SK-N-SH (cell line): ENCODE results near the gene PCIF1. TPM values are rescaled to one million over a fixed set of nuclear protein-coding genes. Genes with fewer than 3 reads are reported as not detected.

Experiments used
- CTCF ChIA-PET: fragments of 300-600, 350-600 bp; formaldehyde crosslinking; extraction: SDS; loops from one replicate; lab custom pipeline; 2021; lab: Yijun Ruan, JAX
- POLR2A ChIA-PET: fragments of 350-600 bp; sonication (Branson Sonifier 250); formaldehyde crosslinking; extraction: SDS; loops from one replicate; lab custom pipeline; 2020; ENCODE audit warnings: antibody characterized with exemption, inconsistent platforms; lab: Yijun Ruan, JAX
- DNase-seq: peaks from one replicate; pipeline ENCODE4 v3.0.0; 2012
- H2AFZ ChIP-seq: fragments of 200-600 bp; sonication (generic); 2 replicates; pipeline ENCODE4 v1.8.1; 2016; ENCODE audit warnings: antibody characterized with exemption, mild to moderate bottlenecking, low read depth
- H3F3A ChIP-seq: fragments of 200-600 bp; sonication (generic); replicated peaks from 2 replicates; pipeline ENCODE3; 2016; ENCODE audit warnings: antibody characterized with exemption, mild to moderate bottlenecking; ENCODE audit not compliant: insufficient read depth
- H3K27ac ChIP-seq, 2 experiments: fragments of 200-500 bp in 1 of 2; fragments of 200-600 bp in 1 of 2; sonication (Bioruptor generic) in 1 of 2; sonication (generic), shearing (Covaris generic) in 1 of 2; 2 replicates each; pipeline versions ENCODE4 v1.5.1 to v1.6.1; 2014 to 2016; ENCODE audit warnings: low read depth in 2 of 2, inconsistent platforms in 1 of 2, low read length in 1 of 2, mild to moderate bottlenecking in 1 of 2, mixed read lengths in 1 of 2
- H3K27me3 ChIP-seq: fragments of 200-600 bp; sonication (generic), shearing (Covaris generic); 2 replicates; pipeline ENCODE4 v1.6.1; 2016; ENCODE audit warnings: mixed run types; ENCODE audit not compliant: insufficient read depth
- H3K36me3 ChIP-seq, 2 experiments: fragments of 200-500 bp in 1 of 2; fragments of 200-600 bp in 1 of 2; sonication (Bioruptor generic) in 1 of 2; sonication (generic) in 1 of 2; replicated peaks in 1 of 2; 2 replicates each; pipeline versions ENCODE3 to v1.5.1; 2014 to 2016; ENCODE audit warnings: low read length in 1 of 2, mild to moderate bottlenecking in 1 of 2; ENCODE audit not compliant: insufficient read depth in 2 of 2, control insufficient read depth in 1 of 2
- H3K4me1 ChIP-seq, 2 experiments: fragments of 200-500 bp in 1 of 2; fragments of 200-600 bp in 1 of 2; sonication (Bioruptor generic) in 1 of 2; sonication (generic), shearing (Covaris generic) in 1 of 2; 2 replicates each; pipeline versions ENCODE4 v1.5.1 to v1.6.1; 2014 to 2016; ENCODE audit warnings: low read depth in 1 of 2, low read length in 1 of 2, mixed run types in 1 of 2; ENCODE audit not compliant: insufficient read depth in 2 of 2, control insufficient read depth in 1 of 2
- H3K4me2 ChIP-seq: fragments of 200-600 bp; sonication (generic), shearing (Covaris generic); 2 replicates; pipeline ENCODE4 v1.6.1; 2017; ENCODE audit warnings: mixed run types
- H3K4me3 ChIP-seq, 2 experiments: fragments of 200-500 bp in 1 of 2; fragments of 200-600 bp in 1 of 2; sonication (Bioruptor generic) in 1 of 2; sonication (generic), shearing (Covaris generic) in 1 of 2; 2 replicates each; pipeline versions ENCODE4 v1.5.1 to v1.8.1; 2014 to 2016; ENCODE audit warnings: low read depth in 2 of 2, inconsistent platforms in 1 of 2, low read length in 1 of 2, mild to moderate bottlenecking in 1 of 2, mixed read lengths in 1 of 2, moderate library complexity in 1 of 2
- H3K79me2 ChIP-seq: fragments of 200-600 bp; sonication (generic); 2 replicates; pipeline ENCODE4 v1.8.1; 2017; ENCODE audit warnings: mild to moderate bottlenecking; ENCODE audit not compliant: insufficient read depth
- H3K9ac ChIP-seq: fragments of 200-600 bp; sonication (generic); 2 replicates; pipeline ENCODE4 v1.6.1; 2017; ENCODE audit warnings: mixed run types
- H3K9me2 ChIP-seq: fragments of 200-600 bp; sonication (generic); 2 replicates; pipeline ENCODE4 v1.6.1; 2017; ENCODE audit warnings: mixed run types
- H3K9me3 ChIP-seq: fragments of 200-600 bp; sonication (generic); 2 replicates; pipeline ENCODE4 v1.6.1; 2017; ENCODE audit warnings: mixed run types, mild to moderate bottlenecking, moderate library complexity
- H4K20me1 ChIP-seq: fragments of 200-600 bp; sonication (generic); 2 replicates; pipeline ENCODE4 v1.6.1; 2017; ENCODE audit warnings: mild to moderate bottlenecking, mixed run types; ENCODE audit not compliant: insufficient read depth
- ELF1 ChIP-seq: IDR thresholded peaks from 2 replicates; pipeline ENCODE4 v1.4.0; 2012
- EP300 ChIP-seq, 2 experiments: IDR thresholded peaks; 2 replicates each; pipeline versions ENCODE4 v1.4.0 to v1.6.1; 2012; ENCODE audit warnings: borderline replicate concordance in 1 of 2, low read depth in 1 of 2, low read length in 1 of 2
- FOXJ3 ChIP-seq: sonication (generic); formaldehyde crosslinking; IDR thresholded peaks from 2 replicates; pipeline ENCODE4 v1.5.1; 2020; ENCODE audit warnings: mild to moderate bottlenecking, missing genetic modification reagents
- MEF2A ChIP-seq: IDR thresholded peaks from 2 replicates; pipeline ENCODE4 v1.4.0; 2012; ENCODE audit warnings: low read depth, borderline replicate concordance
- PBX3 ChIP-seq: IDR thresholded peaks from 2 replicates; pipeline ENCODE4; 2012
- POLR2AphosphoS5 ChIP-seq: IDR thresholded peaks from 2 replicates; pipeline ENCODE4 v1.6.1; 2012; ENCODE audit warnings: low read depth, low read length
- REST ChIP-seq: IDR thresholded peaks from 2 replicates; pipeline ENCODE4 v1.6.1; 2012; ENCODE audit warnings: mild to moderate bottlenecking, low read depth, low read length, moderate library complexity
- RFX5 ChIP-seq: IDR thresholded peaks from 2 replicates; pipeline ENCODE4 v1.6.1; 2012; ENCODE audit warnings: mild to moderate bottlenecking, improper control_type of control experiment, low read length
- TAF1 ChIP-seq: IDR thresholded peaks from 2 replicates; pipeline ENCODE4 v1.6.1; 2012; ENCODE audit warnings: low read depth, mild to moderate bottlenecking, low read length, moderate library complexity, borderline replicate concordance
- ZBTB33 ChIP-seq: IDR thresholded peaks from 2 replicates; pipeline ENCODE4 v1.4.0; 2012; ENCODE audit warnings: low read depth, borderline replicate concordance
- WGBS: methylation state at CpG from one replicate; pipeline ENCODE4 v1.1.6; 2017; ENCODE audit warnings: low lambda C conversion rate; 5-methylcytosine and 5-hydroxymethylcytosine counted together
- polyA plus RNA-seq, 3 experiments: library from polyadenylated mRNA; depleted of rRNA; stranded (reverse); fragments of >200 nt; gene quantifications; 2 replicates each; pipeline ENCODE4 v1.2.3, GENCODE V29; 2012
- TF ChIP-seq, protein P1 (sequence below): fragments of 150-350 bp; IDR thresholded peaks from 2 replicates; pipeline ENCODE4 v1.6.1; 2016; ENCODE audit warnings: mild to moderate bottlenecking, low read depth, low read length
- TF ChIP-seq, protein P2 (sequence below): fragments of 150-350 bp; IDR thresholded peaks from 2 replicates; pipeline ENCODE4 v1.6.1; 2017; ENCODE audit warnings: antibody characterized with exemption, low read length, low read depth, borderline replicate concordance

Gene PCIF1
- polyA plus RNA-seq, 1 of the 3 experiments (the other 2 are of a cell fraction) = 23.1 TPM

DNA sequence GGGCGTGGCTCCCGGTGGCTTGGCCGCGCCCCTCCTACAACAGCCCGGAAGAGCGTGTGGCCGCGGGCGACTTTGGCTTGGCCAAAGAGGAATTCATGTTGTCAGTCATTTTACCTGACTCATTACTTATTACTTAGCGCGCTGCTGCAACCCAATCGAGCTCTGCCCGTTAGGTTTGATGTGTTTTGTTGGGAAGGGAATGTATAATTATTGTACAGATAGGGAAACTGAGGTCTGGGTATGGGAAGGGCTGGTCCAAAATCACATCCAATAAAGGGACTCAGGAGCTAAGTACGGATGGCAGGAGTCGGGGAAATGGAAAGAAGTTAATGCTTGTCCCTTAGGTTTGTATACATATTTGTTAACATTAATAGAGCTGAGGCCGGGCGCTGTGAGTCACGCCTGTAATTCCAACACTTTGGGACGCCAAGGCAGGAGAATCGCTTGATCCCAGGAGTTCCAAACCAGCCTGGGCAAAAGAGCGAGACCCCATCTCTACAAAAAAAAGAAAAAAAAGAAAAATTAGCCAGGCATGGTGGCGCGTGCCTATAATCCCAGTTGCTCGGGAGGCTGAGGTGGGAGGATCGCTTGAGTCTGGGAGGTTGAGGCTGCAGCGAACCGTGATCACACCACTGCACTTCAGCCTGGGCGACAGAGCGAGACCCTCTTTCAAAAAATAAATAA, 38.2 kb downstream of the PCIF1 start (continued):
- 0 out of 2 replicates have a peak, but pooled peaks have one; percentile 21 for TF ChIP-seq TAF1
- TF ChIP-seq ELF1 = peak; percentile 12

- POLR2A ChIA-PET = no interaction called here
- H3K4me1 ChIP-seq = peaks cover 4 to 12% of the 10 kb centered on the region in 2 experiments; a peak in 2 of 4 replicates
Observed at GRCh38 chr20:45974896-45975565, 40.5 kb downstream of the PCIF1 start.

More at GRCh38 chr20:45974896-45975565, 40.5 kb downstream of the PCIF1 start:
- no peak overlapping the region for H3K9ac ChIP-seq
- H3K9me2 ChIP-seq = no peaks in the 10 kb centered on the region
- H3K79me2 ChIP-seq = peaks cover 16% of the 10 kb centered on the region
- CTCF ChIA-PET = interaction anchor here (0.6 to 8.7 kb wide), 5 partner anchors 12 to 90 kb away, joined by 3 to 60 read pairs (median 3); no protein-coding TSS in a partner anchor
- 79% methylated on average over 7 of the region's 7 CpGs for WGBS
- no peak for TF ChIP-seq POLR2AphosphoS5
- no peak for TF ChIP-seq RFX5
- no peak for TF ChIP-seq MEF2A
- no peak for TF ChIP-seq ZBTB33
- TF ChIP-seq ELF1 = no peak
- no peak for TF ChIP-seq FOXJ3 (CRISPR knock-in tag)
- TF ChIP-seq, protein P1, sequence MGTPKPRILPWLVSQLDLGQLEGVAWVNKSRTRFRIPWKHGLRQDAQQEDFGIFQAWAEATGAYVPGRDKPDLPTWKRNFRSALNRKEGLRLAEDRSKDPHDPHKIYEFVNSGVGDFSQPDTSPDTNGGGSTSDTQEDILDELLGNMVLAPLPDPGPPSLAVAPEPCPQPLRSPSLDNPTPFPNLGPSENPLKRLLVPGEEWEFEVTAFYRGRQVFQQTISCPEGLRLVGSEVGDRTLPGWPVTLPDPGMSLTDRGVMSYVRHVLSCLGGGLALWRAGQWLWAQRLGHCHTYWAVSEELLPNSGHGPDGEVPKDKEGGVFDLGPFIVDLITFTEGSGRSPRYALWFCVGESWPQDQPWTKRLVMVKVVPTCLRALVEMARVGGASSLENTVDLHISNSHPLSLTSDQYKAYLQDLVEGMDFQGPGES = no peak
- TF ChIP-seq REST = no peak
- TF ChIP-seq, protein P2, sequence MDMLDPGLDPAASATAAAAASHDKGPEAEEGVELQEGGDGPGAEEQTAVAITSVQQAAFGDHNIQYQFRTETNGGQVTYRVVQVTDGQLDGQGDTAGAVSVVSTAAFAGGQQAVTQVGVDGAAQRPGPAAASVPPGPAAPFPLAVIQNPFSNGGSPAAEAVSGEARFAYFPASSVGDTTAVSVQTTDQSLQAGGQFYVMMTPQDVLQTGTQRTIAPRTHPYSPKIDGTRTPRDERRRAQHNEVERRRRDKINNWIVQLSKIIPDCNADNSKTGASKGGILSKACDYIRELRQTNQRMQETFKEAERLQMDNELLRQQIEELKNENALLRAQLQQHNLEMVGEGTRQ = no peak
- TF ChIP-seq PBX3 = no peak
- TF ChIP-seq EP300 (IDR thresholded peaks at IDR 0.05; ENCODE audit: borderline replicate concordance in 1 of 2, low read depth in 1 of 2, low read length in 1 of 2) = no peak
- H3K27ac ChIP-seq = no peak overlapping the region
- no peak overlapping the region for H3K4me3 ChIP-seq
- no peak for DNase-seq
- no peaks in the 10 kb centered on the region for H4K20me1 ChIP-seq
- no peaks in the 10 kb centered on the region for H3K27me3 ChIP-seq
- H3F3A ChIP-seq = peaks cover 12% of the 10 kb centered on the region
- no peaks in the 10 kb centered on the region for H3K9me3 ChIP-seq
- no peak overlapping the region for H2AFZ ChIP-seq
- no peak overlapping the region for H3K4me2 ChIP-seq
- H3K36me3 ChIP-seq = no peaks in the 10 kb centered on the region
